Fibroblast of upper back skin (primary cell): Measurements from ENCODE around the gene DHX32.
A peak's percentile ranks its signal among the peaks of the same experiment; 100 is the strongest.
"Not testable (repeated sequence)": the region's sequence is repeated elsewhere in the genome, so short reads cannot be mapped to it uniquely, and the experiment has no call there.

Source experiments
- DNase-seq: peaks from one replicate; pipeline ENCODE4 v3.0.0-alpha.2; 2013

The DHX32 gene

DNA sequence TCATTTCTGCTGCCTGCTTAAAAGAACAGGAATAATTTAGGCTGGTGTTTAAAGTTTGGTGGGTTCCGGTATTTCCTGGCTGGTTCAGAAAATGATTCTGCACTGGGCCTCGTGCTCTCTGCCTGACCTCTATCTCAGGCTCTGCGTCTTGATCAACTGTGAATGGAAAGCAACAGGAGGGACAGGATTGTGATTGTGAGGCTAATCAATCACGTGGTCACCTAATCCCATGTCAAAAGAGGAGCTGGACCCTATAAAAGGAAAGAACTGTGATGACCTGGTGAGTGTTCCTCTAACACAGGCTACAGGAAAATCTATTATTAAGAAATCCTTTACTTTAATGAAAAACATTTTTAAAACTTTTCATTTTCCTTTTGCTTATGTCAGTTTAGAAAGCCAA is at the start of gene DHX32:
Gene DHX32 (minus strand): TSS at position 101 of the 400 bp plus-strand sequence. CDS start 468 bp downstream, outside the sequence.
- DNase-seq = no peak

DNA sequence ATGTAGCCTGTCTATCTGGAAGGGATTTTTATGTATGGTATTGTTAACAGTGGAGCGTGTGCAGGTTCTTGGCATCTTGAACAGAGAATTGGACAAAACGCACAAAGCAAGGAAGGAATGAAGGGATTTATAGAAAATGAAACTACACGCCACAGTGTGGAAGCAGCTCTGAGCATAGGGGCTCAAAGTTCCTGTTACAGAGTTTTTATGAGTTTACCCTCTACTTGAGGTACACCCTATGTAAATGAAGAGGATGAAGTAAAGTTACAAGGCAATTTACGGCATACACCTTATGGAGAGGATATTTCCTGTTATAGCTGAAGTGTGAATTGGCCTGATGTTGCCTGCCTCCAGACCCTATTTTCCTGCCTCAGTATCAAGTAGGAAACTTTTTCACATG is 48.5 kb upstream of the DHX32 start:
- no peak for DNase-seq

- DNase-seq = no peak
These were observed 48.0 kb upstream of the DHX32 start for GRCh38 chr10:125928928-125929585.

DNA sequence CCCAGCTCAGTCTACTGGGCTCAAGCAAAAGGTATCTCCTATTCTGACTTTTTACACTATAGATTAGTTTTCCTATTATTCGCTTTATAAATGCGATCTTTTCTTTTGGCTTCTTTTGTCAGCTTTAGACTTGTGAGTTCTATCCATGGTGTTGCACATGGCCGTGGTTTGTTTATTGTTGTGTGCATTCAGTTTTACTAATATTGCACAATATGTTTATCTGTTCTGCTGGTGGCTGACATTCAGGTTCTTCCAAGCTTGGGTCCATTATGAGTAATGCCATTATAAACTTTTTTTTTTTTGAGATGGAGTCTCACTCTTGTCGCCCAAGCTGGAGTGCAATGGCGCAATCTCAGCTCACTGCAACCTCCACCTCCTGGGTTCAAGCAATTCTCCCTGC is 46.2 kb upstream of the DHX32 start:
- not testable (repeated sequence) for DNase-seq

DNA sequence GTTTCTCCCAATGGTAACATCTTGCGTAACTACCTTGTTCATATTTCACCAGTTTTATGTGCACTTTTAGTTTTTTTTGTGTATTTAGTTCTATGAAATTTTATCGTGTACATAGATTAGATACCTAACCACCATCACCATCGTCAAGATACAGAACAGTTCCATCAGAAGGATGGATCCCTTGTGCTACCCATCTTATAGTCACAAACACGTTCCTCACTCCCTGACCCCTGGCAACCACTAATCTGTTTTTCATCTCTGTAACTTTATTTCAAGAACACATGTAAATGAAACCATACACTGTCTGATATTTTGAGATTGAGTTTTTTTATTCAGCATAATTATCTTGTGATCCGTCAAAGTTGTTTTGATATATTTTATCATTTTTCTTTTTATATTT is 45.2 kb upstream of the DHX32 start:
- DNase-seq = no peak

DNA sequence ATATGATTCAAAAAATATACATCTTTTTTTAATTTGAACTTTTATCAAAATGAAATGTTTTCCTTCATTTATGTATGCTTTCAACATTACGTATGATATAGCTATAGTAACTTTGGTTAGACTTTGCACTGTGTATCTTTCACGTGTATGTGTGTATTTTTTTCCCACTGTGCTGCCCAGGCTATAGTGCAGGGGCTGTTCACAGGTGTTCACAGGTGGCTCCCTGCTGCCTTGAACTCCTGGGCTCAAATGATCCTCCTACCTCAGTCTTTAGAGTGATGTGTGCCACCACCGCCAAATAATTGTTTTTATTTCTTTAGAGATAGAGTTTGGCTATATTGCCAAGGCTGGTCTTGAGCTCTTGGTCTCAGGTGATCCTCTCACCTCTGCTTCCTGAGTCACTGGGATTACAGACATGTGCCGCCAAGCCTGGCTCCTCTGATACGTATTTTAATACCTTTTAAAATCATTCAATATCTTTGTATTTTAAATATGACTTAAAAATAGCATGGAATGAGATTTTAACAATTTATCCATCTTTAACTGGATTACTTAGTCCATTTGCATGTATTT is 44.3 kb upstream of the DHX32 start:
- no peak for DNase-seq

DNA sequence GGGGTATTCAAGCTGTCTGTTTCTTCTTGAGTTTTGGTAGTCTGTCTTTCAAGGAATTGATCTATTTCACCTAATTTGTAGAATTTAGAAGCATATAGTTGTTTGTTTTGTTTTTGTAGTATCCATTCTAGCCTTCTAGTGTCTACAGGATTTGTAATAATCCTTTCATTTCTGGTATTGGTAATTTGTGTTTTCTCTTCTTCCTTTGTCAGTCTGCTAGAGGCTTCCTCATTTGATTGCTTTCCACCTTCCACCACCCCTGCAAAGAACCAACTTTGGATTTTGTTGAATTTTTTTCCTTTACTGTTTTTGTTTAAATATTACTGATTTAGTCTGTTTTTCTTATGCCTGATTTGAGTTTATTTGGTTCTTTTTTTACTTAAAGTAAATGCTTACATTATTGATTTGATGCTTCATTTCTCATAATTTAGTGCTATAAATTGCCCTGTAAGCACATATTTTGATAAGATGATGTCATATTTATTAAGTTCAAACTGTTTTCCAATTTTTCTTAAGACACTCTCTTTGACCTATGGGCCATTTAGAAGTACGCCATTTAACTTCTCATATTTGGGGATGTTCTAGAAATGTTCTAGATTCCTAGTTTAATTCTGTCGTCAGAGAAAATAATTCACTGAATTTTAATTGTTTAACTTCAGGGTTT is 40.7 kb upstream of the DHX32 start:
- DNase-seq = not testable (repeated sequence)

DNA sequence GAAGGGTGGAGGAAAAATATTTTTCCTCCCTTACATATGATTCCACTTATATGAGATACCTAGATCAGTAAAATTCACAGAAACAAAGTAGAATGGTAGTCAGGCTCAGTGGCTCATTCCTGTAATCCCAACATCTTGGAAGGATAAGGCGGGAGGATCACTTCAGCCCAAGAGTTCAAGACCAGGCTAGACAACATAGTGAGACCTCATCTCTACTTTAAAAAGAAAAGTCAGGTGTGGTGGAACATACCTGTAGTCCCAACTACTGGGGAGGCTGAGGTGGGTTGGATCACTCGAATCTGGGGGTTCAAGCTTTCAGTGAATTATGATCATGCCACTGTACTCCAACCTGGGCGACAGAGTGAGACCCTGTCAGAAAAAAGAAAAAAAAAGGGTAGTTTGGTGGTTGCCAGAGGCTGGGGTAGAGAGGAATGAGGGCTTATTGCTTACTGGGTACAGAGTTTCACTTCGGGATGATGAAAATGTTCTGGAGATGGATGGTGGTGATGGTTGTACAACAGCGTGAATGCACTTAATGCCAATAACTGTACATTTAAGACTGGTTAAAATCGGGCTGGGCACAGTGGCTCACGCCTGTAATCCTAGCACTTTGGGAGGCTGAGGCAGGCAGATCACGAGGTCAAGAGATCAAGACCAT is 36.7 kb upstream of the DHX32 start:
- DNase-seq = not testable (repeated sequence)

DNA sequence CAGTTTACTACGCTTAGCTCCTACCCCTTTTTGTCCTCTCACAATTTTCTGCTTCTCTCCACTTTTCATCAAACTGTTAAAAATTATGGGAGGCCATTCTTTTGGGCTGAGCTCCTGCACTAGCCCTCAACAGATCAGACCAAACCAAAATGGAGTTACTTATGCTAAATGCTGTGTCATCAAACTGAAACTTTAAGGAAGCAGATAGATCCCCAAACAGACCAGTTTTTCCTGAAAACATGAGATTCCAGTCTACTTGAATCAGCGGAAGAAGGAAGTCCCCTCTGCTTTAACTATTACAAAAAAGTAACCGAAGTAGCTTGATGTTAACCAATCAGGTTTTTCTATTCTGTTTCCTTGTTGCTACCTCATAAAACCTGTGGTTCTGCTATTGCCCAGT is 35.9 kb upstream of the DHX32 start:
- no peak for DNase-seq

DNA sequence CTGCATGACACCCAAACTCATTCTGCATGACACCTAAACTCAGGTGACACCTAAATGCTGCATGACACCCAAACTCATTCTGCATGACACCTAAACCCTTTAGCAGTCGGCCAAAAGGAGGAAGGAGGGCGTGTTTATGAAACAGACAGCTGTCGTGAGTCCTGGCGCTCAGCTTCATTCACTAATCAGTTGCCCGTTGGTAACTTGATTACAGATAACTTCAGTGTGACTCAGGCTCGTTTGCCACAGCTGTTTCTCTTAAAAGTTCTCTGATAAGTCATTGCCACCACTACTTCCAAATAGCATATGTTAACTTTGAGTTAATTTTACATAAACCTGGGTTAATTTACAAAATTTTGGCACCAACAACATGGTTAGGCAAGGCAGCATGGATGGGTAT is 32.2 kb upstream of the DHX32 start:
- not testable (repeated sequence) for DNase-seq

GRCh38 chr10:125911990-125912389 is 30.9 kb upstream of the DHX32 start:
- no peak for DNase-seq

DNA sequence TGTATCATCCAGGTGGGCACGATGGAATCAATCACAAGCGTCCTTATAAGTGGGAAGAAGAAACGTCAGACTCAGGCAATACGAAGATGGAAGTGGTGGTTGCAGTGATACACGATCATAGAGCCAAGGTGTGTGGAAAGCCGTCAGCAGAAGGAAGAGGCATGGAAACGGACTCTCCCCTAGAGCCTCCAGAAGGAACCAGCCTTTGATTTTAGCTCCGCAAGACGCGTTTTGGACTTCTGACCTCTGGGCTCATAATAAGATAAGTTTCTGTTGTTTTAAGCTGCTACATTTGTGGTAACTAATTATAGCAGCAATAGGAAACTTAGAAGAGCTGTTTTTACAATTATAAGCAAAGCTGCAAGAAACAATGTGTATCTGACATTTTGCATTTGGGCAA is 30.1 kb upstream of the DHX32 start:
- DNase-seq = no peak

DNA sequence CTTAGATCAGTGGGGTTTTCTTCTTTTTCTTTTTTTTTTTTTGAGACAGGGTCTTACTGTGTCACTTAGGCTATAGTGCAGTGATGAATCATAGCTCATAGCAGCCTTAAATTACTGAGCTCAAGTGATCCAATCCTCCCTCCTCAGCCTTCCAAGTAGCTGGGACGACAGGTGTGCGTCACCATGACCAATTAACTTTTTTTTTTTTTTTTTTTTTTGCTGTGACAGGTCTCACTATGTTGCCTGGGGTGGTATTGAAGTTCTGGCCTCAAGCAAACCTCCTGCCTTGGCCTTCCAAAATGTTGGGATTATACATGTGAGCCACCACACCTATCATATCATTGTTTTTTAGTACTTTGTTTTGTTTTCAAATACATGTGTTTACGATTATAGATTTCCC is 28.4 kb upstream of the DHX32 start:
- DNase-seq = not testable (repeated sequence)

- DNase-seq = not testable (repeated sequence)
These were observed 27.7 kb upstream of the DHX32 start for GRCh38 chr10:125908813-125909212.

DNA sequence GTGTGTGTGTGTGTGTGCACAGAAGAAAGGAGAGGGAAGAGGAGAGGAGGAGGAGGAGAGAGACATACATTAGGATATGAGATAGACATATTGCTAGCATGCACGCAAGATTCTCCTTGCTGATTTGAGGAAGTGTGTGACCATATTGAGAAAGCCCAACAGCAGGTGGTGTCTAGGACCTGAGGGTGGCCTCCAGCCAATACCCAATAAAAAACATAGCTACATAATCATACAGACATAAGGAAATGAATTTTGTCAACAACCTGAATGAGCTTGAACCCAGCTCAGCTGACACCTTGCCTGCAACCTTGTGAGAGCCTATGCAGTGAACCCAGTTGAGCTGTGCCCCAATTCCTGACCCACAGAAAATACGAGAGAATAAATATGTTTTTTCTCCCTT is 26.5 kb upstream of the DHX32 start:
- DNase-seq = not testable (repeated sequence)

GRCh38 chr10:125905069-125905994 is 24.2 kb upstream of the DHX32 start:
- not testable (repeated sequence) for DNase-seq

DNA sequence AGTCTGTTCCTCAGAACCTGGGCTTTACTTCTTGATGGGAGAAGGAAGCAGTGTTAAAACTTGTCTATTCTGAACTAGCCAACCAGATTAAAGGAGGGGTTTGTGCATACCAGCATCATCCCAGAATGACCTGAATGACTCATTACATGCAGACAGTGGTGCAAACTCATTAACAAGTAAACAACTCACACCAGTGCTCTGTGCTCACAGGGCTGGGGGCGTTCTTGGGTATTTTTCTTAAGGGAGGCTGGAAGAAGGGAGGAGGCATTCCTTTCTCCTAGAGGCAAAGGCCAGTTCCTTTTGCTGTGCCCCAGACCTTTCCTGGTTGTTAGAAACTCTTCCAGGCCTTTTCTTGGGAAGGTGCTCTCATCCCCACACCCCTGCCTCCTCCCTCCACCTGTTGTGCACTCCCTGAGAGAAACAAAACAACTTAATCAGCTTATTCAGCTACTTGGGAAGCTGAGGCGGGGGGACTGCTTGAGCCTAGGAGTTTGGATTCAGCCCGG is 22.1 kb upstream of the DHX32 start:
- DNase-seq = not testable (repeated sequence)

DNA sequence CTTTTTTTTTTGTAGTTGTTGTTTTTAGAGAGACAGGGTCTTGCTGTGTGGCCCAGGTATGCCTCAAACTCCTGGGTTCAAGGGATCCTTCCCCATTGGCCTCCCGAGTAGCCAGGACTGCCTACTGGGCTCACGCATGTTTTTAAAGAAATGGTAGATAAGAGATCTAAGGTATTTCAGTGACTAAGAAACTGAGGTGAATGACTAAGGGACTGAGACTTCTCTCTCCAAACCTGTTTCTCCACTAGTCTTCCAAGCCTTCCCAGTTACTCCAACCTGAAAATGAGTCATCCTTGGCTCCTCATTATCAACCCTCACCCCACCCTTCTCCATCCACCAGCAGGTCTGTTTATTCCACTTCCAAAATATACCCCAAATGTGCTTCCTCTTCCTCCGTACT is 19.9 kb upstream of the DHX32 start:
- DNase-seq = peak; percentile 28

DNA sequence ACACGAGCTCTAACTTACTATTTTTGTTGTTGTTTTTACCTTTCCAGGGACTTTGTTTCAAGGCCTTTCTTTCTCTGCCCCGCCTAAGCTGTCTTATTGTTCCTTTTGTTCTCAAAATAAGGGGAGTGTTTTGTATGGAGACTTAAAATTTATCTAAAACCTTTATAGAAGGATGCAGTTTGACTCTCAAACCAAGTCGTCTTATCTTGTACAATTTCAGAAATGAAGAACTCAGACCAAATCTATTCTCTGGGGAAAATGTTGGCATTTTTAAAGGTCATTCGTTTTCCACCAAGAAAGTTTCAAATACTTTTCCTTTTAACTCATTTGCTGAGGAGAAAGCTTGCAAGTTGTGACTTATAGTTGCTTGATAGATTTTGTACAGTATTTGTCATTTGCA is 16.2 kb upstream of the DHX32 start:
- DNase-seq = peak; percentile 44

GRCh38 chr10:125896088-125896934 is 15.2 kb upstream of the DHX32 start, which contains the start of gene FANK1:
Gene FANK1 (plus strand): TSS chr10:125896564. CDS start chr10:125896643, 79 bp downstream.
- peak; percentile 85 for DNase-seq
